ENCODE measurements around the gene CLTA.
"Not testable (repeated sequence)": the region's sequence is repeated elsewhere in the genome, so short reads cannot be mapped to it uniquely, and the experiment has no call there.

CLTA gene

GRCh38 chr9:36189976-36190375 lies 745 bp upstream of the CLTA start:
- DNase-seq (ENCODE audit: low read depth in 2 of 2) = no peak

GRCh38 chr9:36191290-36191645 lies 547 bp downstream of the CLTA start:
- DNase-seq (ENCODE audit: low read depth in 2 of 2) = peak; percentile 12 to 17

- DNase-seq (ENCODE audit: low read depth in 2 of 2) = no peak
Observed at GRCh38 chr9:36191686-36192085, 965 bp downstream of the CLTA start.

GRCh38 chr9:36192196-36192595 lies 1.5 kb downstream of the CLTA start:
- no peak for DNase-seq (ENCODE audit: low read depth in 2 of 2)

GRCh38 chr9:36193023-36193422 lies 2.3 kb downstream of the CLTA start:
- no peak for DNase-seq (ENCODE audit: low read depth in 2 of 2)

- DNase-seq (ENCODE audit: low read depth in 2 of 2) = no peak
Observed at GRCh38 chr9:36194326-36195000, 3.7 kb downstream of the CLTA start.

GRCh38 chr9:36204906-36205547 lies 14.3 kb downstream of the CLTA start:
- no peak for DNase-seq (ENCODE audit: low read depth in 2 of 2)

- DNase-seq (ENCODE audit: low read depth in 2 of 2) = no peak
Observed at GRCh38 chr9:36207016-36207415, 16.3 kb downstream of the CLTA start.

GRCh38 chr9:36207546-36208012 lies 16.9 kb downstream of the CLTA start:
- DNase-seq (ENCODE audit: low read depth in 2 of 2) = no peak

- DNase-seq (ENCODE audit: low read depth in 2 of 2) = no peak
Observed at GRCh38 chr9:36208521-36209253, 18.0 kb downstream of the CLTA start.

GRCh38 chr9:36210722-36211121 lies 20.0 kb downstream of the CLTA start:
- no peak for DNase-seq (ENCODE audit: low read depth in 2 of 2)

- DNase-seq (ENCODE audit: low read depth in 2 of 2) = no peak
Observed at GRCh38 chr9:36211510-36211909, 20.8 kb downstream of the CLTA start.

GRCh38 chr9:36213387-36213786 lies 22.7 kb downstream of the CLTA start:
- no peak for DNase-seq (ENCODE audit: low read depth in 2 of 2)

GRCh38 chr9:36213989-36214388 lies 23.3 kb downstream of the CLTA start:
- DNase-seq (ENCODE audit: low read depth in 2 of 2) = no peak

- no peak for DNase-seq (ENCODE audit: low read depth in 2 of 2)
Observed at GRCh38 chr9:36214571-36214970, 23.9 kb downstream of the CLTA start.

GRCh38 chr9:36217256-36217968 lies 26.7 kb downstream of the CLTA start:
- DNase-seq (ENCODE audit: low read depth in 2 of 2) = no peak

GRCh38 chr9:36218011-36218410 lies 27.3 kb downstream of the CLTA start:
- DNase-seq (ENCODE audit: low read depth in 2 of 2) = no peak

GRCh38 chr9:36218411-36218901 lies 27.7 kb downstream of the CLTA start:
- DNase-seq (ENCODE audit: low read depth in 2 of 2) = no peak

- DNase-seq (ENCODE audit: low read depth in 2 of 2) = no peak
Observed at GRCh38 chr9:36221667-36222066, 30.9 kb downstream of the CLTA start.

- DNase-seq (ENCODE audit: low read depth in 2 of 2) = no peak
Observed at GRCh38 chr9:36222449-36222848, 31.7 kb downstream of the CLTA start.

- no peak for DNase-seq (ENCODE audit: low read depth in 2 of 2)
Observed at GRCh38 chr9:36237230-36237629, 46.5 kb downstream of the CLTA start.

- not testable (repeated sequence) for DNase-seq (ENCODE audit: low read depth in 2 of 2)
Observed at GRCh38 chr9:36239205-36239604, 48.5 kb downstream of the CLTA start.

Measured in stimulated activated CD8-positive, alpha-beta memory T cell treated with anti-CD3 and anti-CD28 coated beads, Interleukin-2, amount 100 ng/mL, for 1 hour (primary cell).